Neutrophil (primary cell): ENCODE results near the gene SYT2.

Experiments
- H3K27ac ChIP-seq: fragments of 200-600 bp; sonication (generic); 2 replicates; pipeline ENCODE4 v1.5.1; 2016; ENCODE audit warnings: mild to moderate bottlenecking, moderate library complexity
- H3K27me3 ChIP-seq: fragments of 200-600 bp; sonication (generic); 2 replicates; pipeline ENCODE4 v1.6.0; 2016; ENCODE audit warnings: mild to moderate bottlenecking
- H3K36me3 ChIP-seq: fragments of 200-600 bp; sonication (generic); 2 replicates; pipeline ENCODE4 v1.5.1; 2017
- H3K4me1 ChIP-seq, 2 experiments: fragments of 200-600 bp in 1 of 2; sonication (generic) in 1 of 2; 1 replicate in 1 of 2; 2 replicates in 1 of 2; pipeline versions ENCODE4 v1.5.1 to v1.6.1; 2013 to 2016; ENCODE audit warnings: low read depth in 1 of 2, low read length in 1 of 2, mild to moderate bottlenecking in 1 of 2, moderate library complexity in 1 of 2; ENCODE audit not compliant: control insufficient read depth in 1 of 2, insufficient read depth in 1 of 2
- H3K4me3 ChIP-seq, 2 experiments: fragments of 200-600 bp in 1 of 2; sonication (generic) in 1 of 2; 1 replicate in 1 of 2; 2 replicates in 1 of 2; pipeline ENCODE4 v1.5.1; 2013 to 2016; ENCODE audit warnings: low read depth in 1 of 2, low read length in 1 of 2, mild to moderate bottlenecking in 1 of 2, moderate library complexity in 1 of 2
- H3K9me3 ChIP-seq: fragments of 200-600 bp; sonication (generic); 2 replicates; pipeline ENCODE4 v1.5.1; 2016
- TF ChIP-seq, protein P1 (sequence below): fragments of 200-600 bp; sonication (generic); IDR thresholded peaks from 2 replicates; pipeline ENCODE4 v1.5.1; 2016; ENCODE audit warnings: antibody characterized with exemption

SYT2 gene

DNA sequence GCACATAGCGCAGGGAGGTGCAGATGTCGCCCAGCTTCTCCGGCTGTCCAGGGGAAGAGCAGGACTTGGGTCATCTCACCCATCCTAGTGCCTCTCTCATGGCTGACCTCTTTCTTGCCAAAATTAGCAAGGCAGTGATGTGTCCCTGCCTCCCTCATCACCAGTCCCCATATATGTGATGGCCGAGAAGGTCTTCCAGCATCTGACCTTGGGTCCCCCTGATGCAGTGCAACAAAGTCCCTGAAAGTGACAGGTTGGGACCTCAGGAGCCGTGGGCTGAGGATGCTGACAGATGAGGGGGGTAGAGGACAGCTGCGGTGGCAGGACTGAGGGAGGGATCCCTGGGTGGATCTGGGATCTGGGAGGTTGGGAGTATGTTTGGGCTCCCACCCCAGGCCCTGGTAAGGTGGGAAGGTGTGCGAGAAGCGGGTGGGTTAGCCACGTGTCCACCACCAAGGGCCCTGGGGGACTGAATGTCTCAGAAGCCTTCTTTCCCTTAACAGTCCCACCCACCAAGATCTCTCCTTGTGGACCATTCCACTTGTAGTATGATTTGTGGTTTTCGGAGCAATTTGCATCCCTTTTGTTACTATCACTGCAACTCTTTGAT lies 109.7 kb downstream of the SYT2 start:
- TF ChIP-seq, protein P1, sequence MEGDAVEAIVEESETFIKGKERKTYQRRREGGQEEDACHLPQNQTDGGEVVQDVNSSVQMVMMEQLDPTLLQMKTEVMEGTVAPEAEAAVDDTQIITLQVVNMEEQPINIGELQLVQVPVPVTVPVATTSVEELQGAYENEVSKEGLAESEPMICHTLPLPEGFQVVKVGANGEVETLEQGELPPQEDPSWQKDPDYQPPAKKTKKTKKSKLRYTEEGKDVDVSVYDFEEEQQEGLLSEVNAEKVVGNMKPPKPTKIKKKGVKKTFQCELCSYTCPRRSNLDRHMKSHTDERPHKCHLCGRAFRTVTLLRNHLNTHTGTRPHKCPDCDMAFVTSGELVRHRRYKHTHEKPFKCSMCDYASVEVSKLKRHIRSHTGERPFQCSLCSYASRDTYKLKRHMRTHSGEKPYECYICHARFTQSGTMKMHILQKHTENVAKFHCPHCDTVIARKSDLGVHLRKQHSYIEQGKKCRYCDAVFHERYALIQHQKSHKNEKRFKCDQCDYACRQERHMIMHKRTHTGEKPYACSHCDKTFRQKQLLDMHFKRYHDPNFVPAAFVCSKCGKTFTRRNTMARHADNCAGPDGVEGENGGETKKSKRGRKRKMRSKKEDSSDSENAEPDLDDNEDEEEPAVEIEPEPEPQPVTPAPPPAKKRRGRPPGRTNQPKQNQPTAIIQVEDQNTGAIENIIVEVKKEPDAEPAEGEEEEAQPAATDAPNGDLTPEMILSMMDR, result no peak
- H3K27me3 ChIP-seq, result no peaks in the 10 kb centered on the region
- H3K4me3 ChIP-seq, result no peak overlapping the region
- H3K4me1 ChIP-seq, result peaks cover 0 to 8% of the 10 kb centered on the region in 2 experiments
- no peaks in the 10 kb centered on the region for H3K9me3 ChIP-seq
- no peak overlapping the region for H3K27ac ChIP-seq
- H3K36me3 ChIP-seq, result peaks cover 91% of the 10 kb centered on the region

DNA sequence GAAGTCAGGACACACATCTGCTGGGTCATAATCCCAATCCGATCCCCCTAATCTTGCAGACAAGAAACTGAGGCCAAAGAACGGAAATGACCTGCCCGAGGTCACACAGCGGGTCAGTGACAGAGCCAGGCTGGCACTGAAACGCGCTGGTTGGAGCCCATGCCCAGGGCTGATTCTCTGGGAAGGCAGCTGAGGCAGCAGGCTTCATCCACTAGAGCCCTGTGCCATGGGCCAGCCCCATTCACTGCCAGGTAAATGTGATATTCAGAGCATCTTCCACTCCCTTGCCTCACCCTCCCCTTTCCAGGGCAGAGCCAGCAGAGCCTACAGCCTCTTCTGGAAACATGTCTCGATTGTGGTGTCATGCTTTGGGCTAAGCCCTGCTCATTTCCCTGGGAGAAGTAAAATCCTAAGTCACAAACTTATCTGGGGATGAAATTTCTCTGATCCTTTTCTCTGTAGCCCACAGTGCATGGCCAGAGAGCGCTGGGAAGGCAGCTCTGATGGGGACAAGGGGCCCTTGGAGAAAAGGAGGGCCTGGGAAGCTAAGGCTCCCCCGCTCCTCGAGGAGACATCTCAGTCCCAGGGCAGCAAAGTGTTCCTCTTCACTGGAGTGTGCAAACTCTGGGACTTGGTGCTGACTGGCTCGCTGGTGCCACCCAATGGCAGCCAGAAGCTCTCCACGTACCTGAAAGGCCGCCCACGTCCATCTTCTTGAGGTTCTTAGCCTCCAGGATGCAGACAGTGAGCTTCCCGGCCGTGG lies 110.4 kb downstream of the SYT2 start:
- Histone ChIP-seq H3K27ac (no peak overlapping the region), H3K4me1 (peaks cover 0 to 8% of the 10 kb centered on the region in 2 experiments), H3K9me3 (no peaks in the 10 kb centered on the region), H3K36me3 (peaks cover 94% of the 10 kb centered on the region), H3K27me3 (no peaks in the 10 kb centered on the region), H3K4me3 (no peak overlapping the region)
- TF ChIP-seq, protein P1, result no peak

DNA sequence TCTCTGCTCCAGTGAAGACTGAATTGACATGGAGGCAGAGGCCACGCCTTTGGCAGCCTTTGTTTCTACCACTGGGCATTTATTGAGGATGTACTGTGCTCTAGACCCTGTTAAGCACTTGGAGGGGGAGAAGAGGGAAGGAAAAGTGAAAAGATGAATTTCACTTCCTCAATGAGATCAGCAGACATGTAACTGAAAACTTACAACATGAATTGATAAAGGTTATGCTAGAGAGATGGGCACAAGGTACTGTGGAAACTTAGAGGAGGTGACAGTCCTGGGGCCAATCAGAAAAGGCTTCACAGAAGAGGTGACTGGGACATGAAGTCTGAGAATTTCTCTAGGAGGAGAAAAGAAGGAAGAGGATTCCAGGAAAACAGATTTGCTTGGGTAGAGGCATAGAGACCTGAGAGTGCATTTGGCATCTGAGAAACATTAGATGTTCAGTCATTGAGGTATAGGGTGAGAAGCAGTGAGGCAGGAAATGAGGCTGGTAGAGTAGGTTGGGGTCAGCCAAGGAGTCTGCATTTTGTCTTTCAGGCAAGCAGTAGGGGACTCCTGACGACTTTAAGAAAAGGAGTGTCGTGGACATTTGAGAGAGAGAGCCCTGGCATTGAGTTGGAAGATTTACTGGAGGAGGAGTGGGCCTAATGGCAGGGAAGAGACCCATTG lies 113.0 kb downstream of the SYT2 start:
- no peak overlapping the region for H3K27ac ChIP-seq
- TF ChIP-seq, protein P1, result no peak
- H3K27me3 ChIP-seq, result no peaks in the 10 kb centered on the region
- H3K4me3 ChIP-seq, result no peak overlapping the region
- H3K9me3 ChIP-seq, result no peaks in the 10 kb centered on the region
- H3K4me1 ChIP-seq, result peaks cover 0 to 8% of the 10 kb centered on the region in 2 experiments
- H3K36me3 ChIP-seq, result peaks cover 94% of the 10 kb centered on the region

DNA sequence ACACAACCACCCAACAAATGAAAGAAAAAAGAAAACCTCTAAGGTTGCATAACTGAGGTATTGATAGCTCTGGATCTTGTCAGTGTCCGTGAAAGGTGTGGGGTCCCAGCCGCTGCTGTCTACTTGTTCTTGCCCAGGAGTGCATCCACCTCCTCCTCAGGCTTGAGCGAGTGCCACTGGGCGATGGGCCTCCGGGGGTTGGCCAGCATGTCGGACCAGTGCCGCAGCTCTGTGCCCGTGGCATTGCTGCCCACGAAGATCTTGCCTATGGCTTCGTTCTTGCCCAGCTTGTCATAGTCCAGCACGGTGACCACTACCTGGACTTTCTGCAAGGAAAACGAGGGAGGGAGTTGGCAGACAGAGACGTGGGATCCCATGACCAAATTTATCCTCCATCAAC lies 113.6 kb downstream of the SYT2 start:
- Histone ChIP-seq H3K9me3 (no peaks in the 10 kb centered on the region), H3K36me3 (peaks cover 94% of the 10 kb centered on the region), H3K27ac (no peak overlapping the region), H3K4me3 (no peak overlapping the region), H3K4me1 (peaks cover 0 to 8% of the 10 kb centered on the region in 2 experiments), H3K27me3 (no peaks in the 10 kb centered on the region)
- TF ChIP-seq, protein P1, result no peak

DNA sequence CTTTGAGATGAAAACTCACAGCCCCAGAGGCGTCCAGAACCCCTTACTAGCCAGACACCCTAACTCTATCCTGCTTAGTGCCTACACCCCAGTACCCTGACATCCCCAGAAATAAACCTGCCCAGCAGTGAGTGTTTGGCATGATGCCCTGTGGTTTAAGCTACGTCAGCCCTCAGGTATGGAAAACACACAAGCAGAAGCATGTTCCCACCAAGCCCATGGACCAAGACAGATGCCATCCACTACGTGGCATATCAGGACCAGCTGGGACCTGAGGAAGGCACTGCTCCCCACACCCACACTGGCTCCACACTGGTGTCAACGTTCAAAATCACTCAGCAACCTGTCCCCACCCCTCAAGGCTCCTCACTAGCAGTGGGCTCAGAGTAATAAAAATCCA lies 116.4 kb downstream of the SYT2 start:
- H3K27me3 ChIP-seq, result no peaks in the 10 kb centered on the region
- H3K36me3 ChIP-seq, result peaks cover 92% of the 10 kb centered on the region
- no peak overlapping the region for H3K27ac ChIP-seq
- TF ChIP-seq, protein P1, result no peak
- H3K9me3 ChIP-seq, result no peaks in the 10 kb centered on the region
- no peak overlapping the region for H3K4me3 ChIP-seq
- peaks cover 0 to 8% of the 10 kb centered on the region in 2 experiments for H3K4me1 ChIP-seq
